ENCODE data around the gene CACNA1C.

The CACNA1C gene

GRCh38 chr12:2035431-2036055 is 17.2 kb upstream of the CACNA1C start:
- ATAC-seq: no peak

GRCh38 chr12:2039034-2039433 is 13.8 kb upstream of the CACNA1C start:
- ATAC-seq: no peak

GRCh38 chr12:2043054-2043453 is 9.7 kb upstream of the CACNA1C start:
- ATAC-seq: no peak

GRCh38 chr12:2044165-2044564 is 8.6 kb upstream of the CACNA1C start:
- ATAC-seq: no peak

GRCh38 chr12:2046957-2047356 is 5.8 kb upstream of the CACNA1C start:
- ATAC-seq: no peak

GRCh38 chr12:2047752-2048151 is 5.0 kb upstream of the CACNA1C start:
- no peak for ATAC-seq

GRCh38 chr12:2049604-2050540 is 2.9 kb upstream of the CACNA1C start:
- ATAC-seq: no peak

GRCh38 chr12:2051700-2052621 is 826 bp upstream of the CACNA1C start:
- no peak for ATAC-seq

GRCh38 chr12:2053691-2054090 is 904 bp downstream of the CACNA1C start:
- ATAC-seq: no peak

- no peak for ATAC-seq
Observed at GRCh38 chr12:2054091-2055018, 1.6 kb downstream of the CACNA1C start.

GRCh38 chr12:2057041-2057794 is 4.4 kb downstream of the CACNA1C start:
- no peak for ATAC-seq

GRCh38 chr12:2057795-2058408 is 5.1 kb downstream of the CACNA1C start:
- ATAC-seq: no peak

GRCh38 chr12:2058837-2059236 is 6.0 kb downstream of the CACNA1C start:
- ATAC-seq: no peak

- no peak for ATAC-seq
Observed at GRCh38 chr12:2061402-2061801, 8.6 kb downstream of the CACNA1C start.

GRCh38 chr12:2064071-2064507 is 11.3 kb downstream of the CACNA1C start:
- peak; percentile 80 to 83 for ATAC-seq

GRCh38 chr12:2068653-2069052 is 15.9 kb downstream of the CACNA1C start:
- ATAC-seq: no peak

GRCh38 chr12:2070440-2071045 is 17.8 kb downstream of the CACNA1C start:
- ATAC-seq: no peak

- no peak for ATAC-seq
Observed at GRCh38 chr12:2074792-2075191, 22.0 kb downstream of the CACNA1C start.

- no peak for ATAC-seq
Observed at GRCh38 chr12:2075508-2076195, 22.9 kb downstream of the CACNA1C start.

GRCh38 chr12:2076196-2076570 is 23.4 kb downstream of the CACNA1C start:
- no peak for ATAC-seq
